ENCODE results near the gene IKZF3. TPM values are rescaled to one million over a fixed set of nuclear protein-coding genes. Genes with fewer than 3 reads are reported as not detected.
"Not testable (repeated sequence)": the region's sequence is repeated elsewhere in the genome, so short reads cannot be mapped to it uniquely, and the experiment has no call there.

Gene IKZF3
- total and polyA plus RNA-seq, 9 donors: 0.09 to 0.38 (median 0.18) TPM

GRCh38 chr17:39717660-39718059 lies 146.5 kb downstream of the IKZF3 start:
- peaks cover 5% of the 10 kb centered on the region for H3K4me1 ChIP-seq (ENCODE audit: control insufficient read depth, insufficient read depth, low read length)
- H3K9me3 ChIP-seq (replicated peaks; ENCODE audit: control insufficient read depth, low read depth, low read length): no peaks in the 10 kb centered on the region
- H3K4me3 ChIP-seq (ENCODE audit: low read length): no peak overlapping the region
- no peak overlapping the region for H3K27ac ChIP-seq (ENCODE audit: low read length)
- DNase-seq: no peak
- 100% methylated on average over 1 of the region's 6 CpGs for WGBS (ENCODE audit: insufficient coverage)
- peaks cover 68% of the 10 kb centered on the region for H3K36me3 ChIP-seq (ENCODE audit: control insufficient read depth, insufficient read depth, low read length)
- H3K27me3 ChIP-seq (ENCODE audit: control insufficient read depth, insufficient read depth, low read length): no peaks in the 10 kb centered on the region

DNA sequence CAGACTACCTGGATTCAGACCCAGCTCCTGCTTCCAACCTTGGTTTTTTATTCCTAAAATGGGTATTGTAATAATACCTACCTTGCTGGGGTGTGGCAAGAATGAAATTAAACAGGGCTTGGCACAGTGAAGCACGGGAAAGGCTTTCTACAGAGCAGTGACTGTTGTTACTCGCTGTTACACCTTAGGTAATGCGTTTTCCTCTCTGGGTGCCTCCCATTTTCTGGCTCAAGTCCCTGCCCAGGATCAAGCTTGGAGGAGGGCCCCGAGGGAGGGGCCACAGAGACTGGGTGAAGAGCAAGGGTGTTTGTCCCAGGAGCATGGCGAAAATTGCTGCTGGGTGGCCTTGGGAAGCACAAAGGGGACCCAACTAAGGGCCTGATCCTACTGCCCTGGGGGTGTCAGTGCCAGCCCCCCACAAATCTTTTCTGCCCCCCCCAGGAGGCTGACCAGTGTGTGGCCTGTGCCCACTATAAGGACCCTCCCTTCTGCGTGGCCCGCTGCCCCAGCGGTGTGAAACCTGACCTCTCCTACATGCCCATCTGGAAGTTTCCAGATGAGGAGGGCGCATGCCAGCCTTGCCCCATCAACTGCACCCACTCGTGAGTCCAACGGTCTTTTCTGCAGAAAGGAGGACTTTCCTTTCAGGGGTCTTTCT lies 147.1 kb downstream of the IKZF3 start:
- Histone ChIP-seq H3K4me3 (ENCODE audit: low read length) (no peak overlapping the region), H3K27me3 (ENCODE audit: control insufficient read depth, insufficient read depth, low read length) (no peaks in the 10 kb centered on the region), H3K9me3 (replicated peaks; ENCODE audit: control insufficient read depth, low read depth, low read length) (no peaks in the 10 kb centered on the region), H3K27ac (ENCODE audit: low read length) (peak overlapping the region; percentile 13), H3K36me3 (ENCODE audit: control insufficient read depth, insufficient read depth, low read length) (peaks cover 69% of the 10 kb centered on the region), H3K4me1 (ENCODE audit: control insufficient read depth, insufficient read depth, low read length) (peaks cover 5% of the 10 kb centered on the region)
- DNase-seq: no peak
- WGBS (ENCODE audit: insufficient coverage): 78% methylated on average over 7 of the region's 11 CpGs

GRCh38 chr17:39716073-39716818 lies 147.9 kb downstream of the IKZF3 start:
- H3K4me1 ChIP-seq (ENCODE audit: control insufficient read depth, insufficient read depth, low read length): peaks cover 5% of the 10 kb centered on the region
- H3K36me3 ChIP-seq (ENCODE audit: control insufficient read depth, insufficient read depth, low read length): peaks cover 75% of the 10 kb centered on the region
- WGBS (ENCODE audit: insufficient coverage): 90% methylated on average over 7 of the region's 15 CpGs
- H3K27me3 ChIP-seq (ENCODE audit: control insufficient read depth, insufficient read depth, low read length): no peaks in the 10 kb centered on the region
- no peaks in the 10 kb centered on the region for H3K9me3 ChIP-seq (replicated peaks; ENCODE audit: control insufficient read depth, low read depth, low read length)
- H3K27ac ChIP-seq (ENCODE audit: low read length): no peak overlapping the region
- H3K4me3 ChIP-seq (ENCODE audit: low read length): no peak overlapping the region
- DNase-seq: no peak

GRCh38 chr17:39715375-39716072 lies 148.6 kb downstream of the IKZF3 start:
- H3K4me3 ChIP-seq (ENCODE audit: low read length): no peak overlapping the region
- peaks cover 77% of the 10 kb centered on the region for H3K36me3 ChIP-seq (ENCODE audit: control insufficient read depth, insufficient read depth, low read length)
- no peaks in the 10 kb centered on the region for H3K9me3 ChIP-seq (replicated peaks; ENCODE audit: control insufficient read depth, low read depth, low read length)
- H3K27ac ChIP-seq (ENCODE audit: low read length): no peak overlapping the region
- H3K4me1 ChIP-seq (ENCODE audit: control insufficient read depth, insufficient read depth, low read length): peaks cover 5% of the 10 kb centered on the region
- 92% methylated on average over 16 of the region's 18 CpGs for WGBS (ENCODE audit: insufficient coverage)
- DNase-seq: no peak
- H3K27me3 ChIP-seq (ENCODE audit: control insufficient read depth, insufficient read depth, low read length): no peaks in the 10 kb centered on the region

GRCh38 chr17:39714234-39714633 lies 149.9 kb downstream of the IKZF3 start:
- 86% methylated on average over 1 of the region's 4 CpGs for WGBS (ENCODE audit: insufficient coverage)
- no peak overlapping the region for H3K27ac ChIP-seq (ENCODE audit: low read length)
- peaks cover 5% of the 10 kb centered on the region for H3K4me1 ChIP-seq (ENCODE audit: control insufficient read depth, insufficient read depth, low read length)
- H3K36me3 ChIP-seq (ENCODE audit: control insufficient read depth, insufficient read depth, low read length): peaks cover 77% of the 10 kb centered on the region
- DNase-seq: no peak
- H3K4me3 ChIP-seq (ENCODE audit: low read length): no peak overlapping the region
- H3K27me3 ChIP-seq (ENCODE audit: control insufficient read depth, insufficient read depth, low read length): no peaks in the 10 kb centered on the region
- no peaks in the 10 kb centered on the region for H3K9me3 ChIP-seq (replicated peaks; ENCODE audit: control insufficient read depth, low read depth, low read length)

GRCh38 chr17:39711851-39712250 lies 152.3 kb downstream of the IKZF3 start:
- no peak overlapping the region for H3K4me3 ChIP-seq (ENCODE audit: low read length)
- peaks cover 11% of the 10 kb centered on the region for H3K4me1 ChIP-seq (ENCODE audit: control insufficient read depth, insufficient read depth, low read length)
- no peak overlapping the region for H3K27ac ChIP-seq (ENCODE audit: low read length)
- WGBS (ENCODE audit: insufficient coverage): 93% methylated on average over 8 of the region's 10 CpGs
- peaks cover 88% of the 10 kb centered on the region for H3K36me3 ChIP-seq (ENCODE audit: control insufficient read depth, insufficient read depth, low read length)
- no peaks in the 10 kb centered on the region for H3K9me3 ChIP-seq (replicated peaks; ENCODE audit: control insufficient read depth, low read depth, low read length)
- H3K27me3 ChIP-seq (ENCODE audit: control insufficient read depth, insufficient read depth, low read length): no peaks in the 10 kb centered on the region
- DNase-seq: no peak

DNA sequence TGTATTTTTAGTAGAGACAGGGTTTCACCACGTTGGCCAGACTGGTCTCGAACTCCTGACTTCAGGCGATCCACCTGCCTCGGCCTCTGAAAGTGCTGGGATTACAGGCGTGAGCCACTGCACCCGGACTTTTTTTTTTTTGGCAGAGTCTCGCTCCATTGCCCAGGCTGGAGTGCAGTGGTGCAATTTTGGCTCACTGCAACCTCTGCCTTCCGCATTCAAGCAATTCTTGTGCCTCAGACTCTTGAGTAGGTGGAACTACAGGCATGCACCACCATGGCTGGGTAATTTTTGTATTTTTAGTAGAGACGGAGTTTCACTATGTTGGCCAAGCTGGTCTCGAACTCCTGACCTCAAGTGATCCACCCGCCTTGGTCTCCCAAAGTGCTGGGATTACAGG lies 153.0 kb downstream of the IKZF3 start:
- DNase-seq; H3K27ac ChIP-seq (ENCODE audit: low read length); H3K27me3 ChIP-seq (ENCODE audit: control insufficient read depth, insufficient read depth, low read length); H3K9me3 ChIP-seq (replicated peaks; ENCODE audit: control insufficient read depth, low read depth, low read length); H3K4me3 ChIP-seq (ENCODE audit: low read length): not testable (repeated sequence)
- peaks cover 14% of the 10 kb centered on the region for H3K4me1 ChIP-seq (ENCODE audit: control insufficient read depth, insufficient read depth, low read length)
- H3K36me3 ChIP-seq (ENCODE audit: control insufficient read depth, insufficient read depth, low read length): peaks cover 82% of the 10 kb centered on the region
- 93% methylated on average over 10 of the region's 11 CpGs for WGBS (ENCODE audit: insufficient coverage)

DNA sequence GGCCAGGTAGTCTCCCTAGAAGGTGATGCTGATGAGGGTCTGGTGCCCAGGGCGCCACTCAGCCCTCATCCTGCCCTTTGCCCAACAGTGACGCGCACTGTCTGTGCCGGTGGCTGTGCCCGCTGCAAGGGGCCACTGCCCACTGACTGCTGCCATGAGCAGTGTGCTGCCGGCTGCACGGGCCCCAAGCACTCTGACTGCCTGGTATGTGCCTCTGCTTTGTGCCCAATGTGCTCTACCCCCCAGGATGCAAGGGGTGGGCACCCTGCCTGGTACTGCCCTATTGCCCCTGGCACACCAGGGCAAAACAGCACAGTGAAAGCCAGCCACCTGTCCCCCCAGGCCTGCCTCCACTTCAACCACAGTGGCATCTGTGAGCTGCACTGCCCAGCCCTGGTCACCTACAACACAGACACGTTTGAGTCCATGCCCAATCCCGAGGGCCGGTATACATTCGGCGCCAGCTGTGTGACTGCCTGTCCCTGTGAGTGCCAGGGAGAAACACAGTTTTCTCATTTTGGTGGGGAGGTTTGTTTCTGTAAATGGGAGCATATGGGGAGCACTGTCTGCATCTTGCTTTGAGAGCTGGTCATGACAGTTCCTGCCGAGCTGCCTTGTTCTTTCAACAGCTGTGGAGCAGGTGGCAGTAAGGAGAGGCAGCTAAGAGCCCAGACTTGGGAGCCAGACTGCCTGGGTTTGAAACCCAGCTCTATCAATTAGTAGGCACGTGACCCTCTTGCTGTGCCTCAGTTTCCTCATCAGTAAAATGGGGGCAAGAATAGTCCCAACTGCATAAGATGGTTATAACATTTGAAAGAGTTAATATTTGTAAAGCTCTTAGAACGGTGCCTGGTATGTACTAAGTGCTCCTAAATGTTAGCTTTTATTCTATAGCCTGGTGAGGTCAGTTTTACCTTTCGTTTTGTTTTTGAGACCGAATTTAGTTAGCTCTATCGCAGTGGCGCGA lies 153.8 kb downstream of the IKZF3 start:
- 90% methylated on average over 14 of the region's 20 CpGs for WGBS (ENCODE audit: insufficient coverage)
- Histone ChIP-seq H3K4me1 (ENCODE audit: control insufficient read depth, insufficient read depth, low read length) (peaks cover 20% of the 10 kb centered on the region), H3K27me3 (ENCODE audit: control insufficient read depth, insufficient read depth, low read length) (no peaks in the 10 kb centered on the region), H3K9me3 (replicated peaks; ENCODE audit: control insufficient read depth, low read depth, low read length) (no peaks in the 10 kb centered on the region), H3K27ac (ENCODE audit: low read length) (no peak overlapping the region), H3K4me3 (ENCODE audit: low read length) (no peak overlapping the region), H3K36me3 (ENCODE audit: control insufficient read depth, insufficient read depth, low read length) (peaks cover 74% of the 10 kb centered on the region)
- DNase-seq: no peak

GRCh38 chr17:39709319-39709997 lies 154.7 kb downstream of the IKZF3 start:
- H3K36me3 ChIP-seq (ENCODE audit: control insufficient read depth, insufficient read depth, low read length): peaks cover 72% of the 10 kb centered on the region
- H3K27me3 ChIP-seq (ENCODE audit: control insufficient read depth, insufficient read depth, low read length): no peaks in the 10 kb centered on the region
- H3K4me3 ChIP-seq (ENCODE audit: low read length): no peak overlapping the region
- H3K9me3 ChIP-seq (replicated peaks; ENCODE audit: control insufficient read depth, low read depth, low read length): no peaks in the 10 kb centered on the region
- DNase-seq: no peak
- WGBS (ENCODE audit: insufficient coverage): 82% methylated on average over 9 of the region's 14 CpGs
- H3K4me1 ChIP-seq (ENCODE audit: control insufficient read depth, insufficient read depth, low read length): peaks cover 28% of the 10 kb centered on the region
- no peak overlapping the region for H3K27ac ChIP-seq (ENCODE audit: low read length)
